Measurements from ENCODE around the gene NR1I3.
"Not testable (repeated sequence)": the region's sequence is repeated elsewhere in the genome, so short reads cannot be mapped to it uniquely, and the experiment has no call there.

The NR1I3 gene

GRCh38 chr1:161259345-161259702 is 21.3 kb upstream of the NR1I3 start:
- H3K27ac Mint-ChIP-seq, result no peak overlapping the region
- peaks cover 48% of the 10 kb centered on the region for H3K27me3 Mint-ChIP-seq
- H3K4me1 Mint-ChIP-seq (ENCODE audit: low read depth), result peaks cover 24% of the 10 kb centered on the region

GRCh38 chr1:161258439-161259344 is 20.7 kb upstream of the NR1I3 start, which contains the start of gene PCP4L1:
PCP4L1 (plus strand) TSS chr1:161258745; CDS start chr1:161258975, 230 bp downstream.
- Mint-ChIP-seq H3K4me1 (ENCODE audit: low read depth) (peaks cover 24% of the 10 kb centered on the region), H3K4me3 (peak within 1 kb of the TSS; percentile 78), H3K27ac (no peak within 1 kb of the TSS), H3K27me3 (peaks cover 48% of the 10 kb centered on the region), H3K9me3 (ENCODE audit: low read depth) (peaks cover 3% of the 10 kb centered on the region), H3K36me3 (peaks cover 15% of the 10 kb centered on the region)

More at GRCh38 chr1:161259345-161259702, 21.3 kb upstream of the NR1I3 start:
- Mint-ChIP-seq H3K4me3 (peak overlapping the region; percentile 78), H3K36me3 (peaks cover 15% of the 10 kb centered on the region), H3K9me3 (ENCODE audit: low read depth) (peaks cover 3% of the 10 kb centered on the region)

GRCh38 chr1:161257109-161257508 is 19.1 kb upstream of the NR1I3 start:
- H3K4me1 Mint-ChIP-seq (ENCODE audit: low read depth), result peaks cover 24% of the 10 kb centered on the region
- peaks cover 15% of the 10 kb centered on the region for H3K36me3 Mint-ChIP-seq
- peaks cover 44% of the 10 kb centered on the region for H3K27me3 Mint-ChIP-seq
- H3K27ac Mint-ChIP-seq; H3K9me3 Mint-ChIP-seq (ENCODE audit: low read depth); H3K4me3 Mint-ChIP-seq: not testable (repeated sequence)

GRCh38 chr1:161255955-161256520 is 18.0 kb upstream of the NR1I3 start:
- H3K9me3 Mint-ChIP-seq (ENCODE audit: low read depth), result not testable (repeated sequence)
- Mint-ChIP-seq H3K36me3 (peaks cover 15% of the 10 kb centered on the region), H3K27me3 (peaks cover 36% of the 10 kb centered on the region)

GRCh38 chr1:161255302-161255701 is 17.3 kb upstream of the NR1I3 start:
- Mint-ChIP-seq H3K4me1 (ENCODE audit: low read depth) (peaks cover 19% of the 10 kb centered on the region), H3K27me3 (peaks cover 32% of the 10 kb centered on the region), H3K36me3 (peaks cover 15% of the 10 kb centered on the region)
- H3K9me3 Mint-ChIP-seq (ENCODE audit: low read depth); H3K4me3 Mint-ChIP-seq; H3K27ac Mint-ChIP-seq: not testable (repeated sequence)

More at GRCh38 chr1:161255955-161256520, 18.0 kb upstream of the NR1I3 start:
- not testable (repeated sequence) for H3K27ac Mint-ChIP-seq, H3K4me3 Mint-ChIP-seq
- peaks cover 21% of the 10 kb centered on the region for H3K4me1 Mint-ChIP-seq (ENCODE audit: low read depth)

- Mint-ChIP-seq H3K4me1 (ENCODE audit: low read depth) (no peaks in the 10 kb centered on the region), H3K4me3 (no peak overlapping the region), H3K27me3 (peaks cover 9% of the 10 kb centered on the region), H3K36me3 (peaks cover 3% of the 10 kb centered on the region), H3K27ac (no peak overlapping the region), H3K9me3 (ENCODE audit: low read depth) (no peaks in the 10 kb centered on the region)
These were observed 13.6 kb upstream of the NR1I3 start for GRCh38 chr1:161251579-161251978.

GRCh38 chr1:161250829-161251228 is 12.8 kb upstream of the NR1I3 start:
- Mint-ChIP-seq H3K36me3 (no peaks in the 10 kb centered on the region), H3K9me3 (ENCODE audit: low read depth) (no peaks in the 10 kb centered on the region), H3K4me3 (no peak overlapping the region), H3K27ac (no peak overlapping the region), H3K27me3 (peaks cover 4% of the 10 kb centered on the region), H3K4me1 (ENCODE audit: low read depth) (no peaks in the 10 kb centered on the region)

- H3K9me3 Mint-ChIP-seq (ENCODE audit: low read depth); H3K36me3 Mint-ChIP-seq; H3K27me3 Mint-ChIP-seq; H3K4me1 Mint-ChIP-seq (ENCODE audit: low read depth); H3K27ac Mint-ChIP-seq; H3K4me3 Mint-ChIP-seq: not testable (repeated sequence)
These were observed 12.1 kb upstream of the NR1I3 start for GRCh38 chr1:161250100-161250499.

- H3K9me3 Mint-ChIP-seq (ENCODE audit: low read depth), result no peaks in the 10 kb centered on the region
- no peaks in the 10 kb centered on the region for H3K36me3 Mint-ChIP-seq
- no peak overlapping the region for H3K4me3 Mint-ChIP-seq
- no peak overlapping the region for H3K27ac Mint-ChIP-seq
- H3K4me1 Mint-ChIP-seq (ENCODE audit: low read depth), result no peaks in the 10 kb centered on the region
- peaks cover 2% of the 10 kb centered on the region for H3K27me3 Mint-ChIP-seq
These were observed 6.9 kb upstream of the NR1I3 start for GRCh38 chr1:161244888-161245287.

- Mint-ChIP-seq H3K4me3 (no peak overlapping the region), H3K4me1 (ENCODE audit: low read depth) (no peaks in the 10 kb centered on the region), H3K27ac (no peak overlapping the region), H3K36me3 (no peaks in the 10 kb centered on the region), H3K27me3 (peaks cover 2% of the 10 kb centered on the region), H3K9me3 (ENCODE audit: low read depth) (no peaks in the 10 kb centered on the region)
These were observed 4.3 kb upstream of the NR1I3 start for GRCh38 chr1:161242313-161242712.

- no peaks in the 10 kb centered on the region for H3K4me1 Mint-ChIP-seq (ENCODE audit: low read depth)
- H3K27ac Mint-ChIP-seq, result no peak overlapping the region
- H3K36me3 Mint-ChIP-seq, result no peaks in the 10 kb centered on the region
- no peaks in the 10 kb centered on the region for H3K9me3 Mint-ChIP-seq (ENCODE audit: low read depth)
- no peak overlapping the region for H3K4me3 Mint-ChIP-seq
- H3K27me3 Mint-ChIP-seq, result peaks cover 2% of the 10 kb centered on the region
These were observed 3.7 kb upstream of the NR1I3 start for GRCh38 chr1:161241682-161242081.

GRCh38 chr1:161235957-161236775 is 1.8 kb downstream of the NR1I3 start:
- Mint-ChIP-seq H3K27me3 (no peaks in the 10 kb centered on the region), H3K27ac (no peak overlapping the region), H3K4me1 (ENCODE audit: low read depth) (no peaks in the 10 kb centered on the region), H3K9me3 (ENCODE audit: low read depth) (no peaks in the 10 kb centered on the region), H3K4me3 (no peak overlapping the region), H3K36me3 (no peaks in the 10 kb centered on the region)

- Mint-ChIP-seq H3K4me3 (no peak overlapping the region), H3K9me3 (ENCODE audit: low read depth) (no peaks in the 10 kb centered on the region), H3K27me3 (no peaks in the 10 kb centered on the region), H3K36me3 (peaks cover 3% of the 10 kb centered on the region), H3K4me1 (ENCODE audit: low read depth) (no peaks in the 10 kb centered on the region), H3K27ac (no peak overlapping the region)
These were observed 4.9 kb downstream of the NR1I3 start for GRCh38 chr1:161233102-161233501.

- H3K36me3 Mint-ChIP-seq, result peaks cover 3% of the 10 kb centered on the region
- H3K4me3 Mint-ChIP-seq, result no peak overlapping the region
- H3K27ac Mint-ChIP-seq, result no peak overlapping the region
- peaks cover 20% of the 10 kb centered on the region for H3K4me1 Mint-ChIP-seq (ENCODE audit: low read depth)
- H3K9me3 Mint-ChIP-seq (ENCODE audit: low read depth), result no peaks in the 10 kb centered on the region
- H3K27me3 Mint-ChIP-seq, result no peaks in the 10 kb centered on the region
These were observed 7.2 kb downstream of the NR1I3 start for GRCh38 chr1:161230762-161231161.

GRCh38 chr1:161229896-161230295 is 8.1 kb downstream of the NR1I3 start:
- no peaks in the 10 kb centered on the region for H3K9me3 Mint-ChIP-seq (ENCODE audit: low read depth)
- H3K4me3 Mint-ChIP-seq, result no peak overlapping the region
- H3K27me3 Mint-ChIP-seq, result no peaks in the 10 kb centered on the region
- peaks cover 27% of the 10 kb centered on the region for H3K4me1 Mint-ChIP-seq (ENCODE audit: low read depth)
- no peak overlapping the region for H3K27ac Mint-ChIP-seq
- peaks cover 3% of the 10 kb centered on the region for H3K36me3 Mint-ChIP-seq
